CD4-positive, alpha-beta memory T cell (primary cell): Measurements from ENCODE around the gene DDHD1. TPM values are rescaled to one million over a fixed set of nuclear protein-coding genes. Genes with fewer than 3 reads are reported as not detected.
"Not testable (repeated sequence)": the region's sequence is repeated elsewhere in the genome, so short reads cannot be mapped to it uniquely, and the experiment has no call there.

Experiments
- CTCF ChIA-PET: fragments of 350-600 bp; sonication (Branson Sonifier 250); formaldehyde crosslinking; loops from one replicate; lab custom pipeline; 2021; ENCODE audit warnings: inconsistent platforms; ENCODE audit not compliant: partially characterized antibody; lab: Charles Lee
- POLR2A ChIA-PET: fragments of 350-600 bp; sonication (Branson Sonifier 250); formaldehyde crosslinking; loops from one replicate; lab custom pipeline; 2021; ENCODE audit not compliant: partially characterized antibody; lab: Charles Lee
- DNase-seq, 5 donors: peaks; one replicate each; pipeline versions ENCODE4 v3.0.0 to v3.0.0-alpha.2; 2020 to 2022; ENCODE audit warnings: mixed read lengths in 1 of 5
- H3K27ac ChIP-seq: one replicate; pipeline ENCODE4 v1.7.0; 2013; ENCODE audit warnings: low read depth, low read length
- H3K27me3 ChIP-seq: 2 replicates; pipeline ENCODE4 v1.7.0; 2013; ENCODE audit warnings: mild to moderate bottlenecking, low read length, moderate library complexity; ENCODE audit not compliant: insufficient read depth
- H3K36me3 ChIP-seq: 2 replicates; pipeline ENCODE4 v1.7.0; 2013; ENCODE audit warnings: mild to moderate bottlenecking, low read length, moderate library complexity; ENCODE audit not compliant: insufficient read depth
- H3K4me1 ChIP-seq: 2 replicates; pipeline ENCODE4 v1.7.0; 2013; ENCODE audit warnings: mild to moderate bottlenecking, low read length, moderate library complexity; ENCODE audit not compliant: insufficient read depth
- H3K4me3 ChIP-seq, 2 donors: one replicate each; pipeline ENCODE4 v1.7.0; 2013; ENCODE audit warnings: low read length in 2 of 2, mild to moderate bottlenecking in 1 of 2
- H3K9me3 ChIP-seq, 2 donors: one replicate each; pipeline ENCODE4 v1.7.0; 2013; ENCODE audit warnings: low read length in 2 of 2, control low read depth in 1 of 2; ENCODE audit not compliant: control insufficient read depth in 1 of 2
- H3K27ac Mint-ChIP-seq, 7 donors: one replicate each; pipeline ENCODE4 v1.8.0; 2020 to 2021; ENCODE audit warnings: mixed read lengths in 7 of 7, mild to moderate bottlenecking in 6 of 7, inconsistent platforms in 3 of 7, moderate library complexity in 3 of 7
- H3K27me3 Mint-ChIP-seq, 2 donors: one replicate each; pipeline ENCODE4 v1.8.0; 2020 to 2021; ENCODE audit warnings: mixed read lengths in 2 of 2
- H3K36me3 Mint-ChIP-seq, 2 donors: one replicate each; pipeline ENCODE4 v1.8.0; 2020 to 2021; ENCODE audit warnings: mixed read lengths in 2 of 2, inconsistent platforms in 1 of 2, mild to moderate bottlenecking in 1 of 2
- H3K4me1 Mint-ChIP-seq, 4 donors: one replicate each; pipeline ENCODE4 v1.8.0; 2020 to 2021; ENCODE audit warnings: mixed read lengths in 4 of 4, mild to moderate bottlenecking in 1 of 4
- H3K4me3 Mint-ChIP-seq, 8 donors: one replicate each; pipeline ENCODE4 v1.8.0; 2020 to 2021; ENCODE audit warnings: mixed read lengths in 8 of 8, mild to moderate bottlenecking in 7 of 8, moderate library complexity in 6 of 8, inconsistent platforms in 3 of 8
- H3K9me3 Mint-ChIP-seq, 8 donors: one replicate each; pipeline ENCODE4 v1.8.0; 2020 to 2021; ENCODE audit warnings: mixed read lengths in 8 of 8, mild to moderate bottlenecking in 5 of 8, inconsistent platforms in 3 of 8, moderate library complexity in 1 of 8
- intact Hi-C: fragments of 100-400 bp; cut with micrococcal nuclease; formaldehyde crosslinking; loops from one replicate; pipeline ENCODE4 v1.15.1; 2023
- polyA plus RNA-seq, 2 donors: library from polyadenylated mRNA; unstranded; fragments of 300-500 nt; fragmentation: Illumina TruSeq; gene quantifications; one replicate each; pipeline ENCODE4 v1.2.3, GENCODE V29; 2021
- total RNA-seq, 2 experiments: library from RNA; stranded (reverse); gene quantifications; one replicate each; pipeline ENCODE4 v1.2.3, GENCODE V29; 2021

Gene DDHD1
- total and polyA plus RNA-seq, 4 experiments from 2014 or later: 3.5 to 53.5 (median 28.3) TPM

DNA sequence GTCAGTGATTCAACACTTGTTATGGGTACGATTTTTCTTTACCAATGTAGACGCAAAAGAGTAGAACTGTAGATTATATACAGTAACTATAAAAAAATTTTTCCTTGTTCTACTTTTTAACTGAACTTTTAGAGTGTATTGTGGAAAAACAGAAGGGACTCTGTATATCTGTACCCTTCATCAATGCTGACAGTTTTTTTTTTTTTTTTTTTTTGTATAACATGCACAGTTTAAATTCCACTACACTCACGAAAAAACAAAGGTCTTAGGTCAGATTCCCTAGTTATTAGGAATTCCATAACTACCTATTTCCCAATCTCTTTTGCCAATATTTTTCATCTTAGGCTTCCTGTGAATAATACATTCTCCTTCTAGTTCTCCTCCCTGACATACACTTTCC is 6.4 kb downstream of the DDHD1 start:
- CTCF ChIA-PET: no interaction called here
- DNase-seq: no peak
- Histone ChIP-seq H3K27ac (no peak overlapping the region), H3K9me3 (peaks cover 0 to 4% of the 10 kb centered on the region in 2 donors), H3K27me3 (no peaks in the 10 kb centered on the region), H3K4me3 (no peak overlapping the region), H3K36me3 (no peaks in the 10 kb centered on the region), H3K4me1 (peaks cover 47% of the 10 kb centered on the region)
- Mint-ChIP-seq H3K27me3 (no peaks in the 10 kb centered on the region), H3K4me3 (peak overlapping the region in 3 of 8 donors; percentile 16 to 61 (median 30)), H3K9me3 (peaks cover 0 to 19% (median 12%) of the 10 kb centered on the region in 8 donors), H3K4me1 (peaks cover 43 to 67% (median 53%) of the 10 kb centered on the region in 4 donors), H3K36me3 (peaks cover 22 to 24% of the 10 kb centered on the region in 2 donors), H3K27ac (no peak overlapping the region)
- POLR2A ChIA-PET: no interaction called here
- intact Hi-C loops: no loop called here

DNA sequence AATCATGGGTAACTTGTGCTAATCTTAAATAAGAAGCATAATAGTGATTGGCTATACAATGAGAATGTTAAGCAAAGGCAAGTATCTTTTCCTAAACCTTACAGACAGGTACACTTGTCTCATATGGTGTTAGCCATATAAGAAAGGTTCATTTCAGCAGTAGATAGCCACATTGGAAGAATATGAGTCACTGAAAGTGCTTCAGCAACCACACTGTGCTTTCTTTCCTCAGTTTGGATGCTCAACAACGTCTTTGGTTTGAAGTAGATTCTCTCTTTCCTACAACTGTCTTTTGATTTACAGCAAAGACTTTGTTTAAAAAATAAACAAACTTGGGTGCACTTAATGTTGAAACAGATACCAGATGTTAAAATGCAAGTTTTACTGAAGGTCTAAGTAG is 8.9 kb downstream of the DDHD1 start:
- Mint-ChIP-seq H3K27ac (no peak overlapping the region), H3K9me3 (peaks cover 3 to 44% (median 34%) of the 10 kb centered on the region in 8 donors), H3K36me3 (peaks cover 40 to 49% of the 10 kb centered on the region in 2 donors), H3K4me1 (peaks cover 26 to 46% (median 38%) of the 10 kb centered on the region in 4 donors), H3K4me3 (no peak overlapping the region), H3K27me3 (no peaks in the 10 kb centered on the region)
- H3K27ac ChIP-seq: no peak overlapping the region
- H3K27me3 ChIP-seq: no peaks in the 10 kb centered on the region
- intact Hi-C loops: no loop called here
- H3K4me3 ChIP-seq: no peak overlapping the region
- ChIA-PET POLR2A (no interaction called here), CTCF (no interaction called here)
- DNase-seq: no peak
- peaks cover 24% of the 10 kb centered on the region for H3K4me1 ChIP-seq
- H3K9me3 ChIP-seq: peaks cover 7 to 14% of the 10 kb centered on the region in 2 donors
- no peaks in the 10 kb centered on the region for H3K36me3 ChIP-seq

- ChIA-PET CTCF (interaction anchor here (1.2 to 2.1 kb wide), 2 partner anchors 12 to 77 kb away, joined by 4 to 5 read pairs; no protein-coding TSS in a partner anchor), POLR2A (no interaction called here)
- H3K27ac ChIP-seq: no peak overlapping the region
- H3K36me3 ChIP-seq: no peaks in the 10 kb centered on the region
- peaks cover 6% of the 10 kb centered on the region for H3K4me1 ChIP-seq
- Mint-ChIP-seq H3K27me3 (no peaks in the 10 kb centered on the region), H3K4me1 (peaks cover 19 to 44% (median 31%) of the 10 kb centered on the region in 4 donors), H3K36me3 (peaks cover 59 to 70% of the 10 kb centered on the region in 2 donors), H3K4me3 (no peak overlapping the region), H3K9me3 (peaks cover 3 to 68% (median 50%) of the 10 kb centered on the region in 8 donors), H3K27ac (peak overlapping the region in 1 of 7 donors; percentile 35)
- intact Hi-C loops: no loop called here
- H3K4me3 ChIP-seq: no peak overlapping the region
- H3K9me3 ChIP-seq: peaks cover 7 to 14% of the 10 kb centered on the region in 2 donors
- H3K27me3 ChIP-seq: no peaks in the 10 kb centered on the region
- DNase-seq: no peak
Observed at GRCh38 chr14:53140585-53140984, 12.5 kb downstream of the DDHD1 start.

DNA sequence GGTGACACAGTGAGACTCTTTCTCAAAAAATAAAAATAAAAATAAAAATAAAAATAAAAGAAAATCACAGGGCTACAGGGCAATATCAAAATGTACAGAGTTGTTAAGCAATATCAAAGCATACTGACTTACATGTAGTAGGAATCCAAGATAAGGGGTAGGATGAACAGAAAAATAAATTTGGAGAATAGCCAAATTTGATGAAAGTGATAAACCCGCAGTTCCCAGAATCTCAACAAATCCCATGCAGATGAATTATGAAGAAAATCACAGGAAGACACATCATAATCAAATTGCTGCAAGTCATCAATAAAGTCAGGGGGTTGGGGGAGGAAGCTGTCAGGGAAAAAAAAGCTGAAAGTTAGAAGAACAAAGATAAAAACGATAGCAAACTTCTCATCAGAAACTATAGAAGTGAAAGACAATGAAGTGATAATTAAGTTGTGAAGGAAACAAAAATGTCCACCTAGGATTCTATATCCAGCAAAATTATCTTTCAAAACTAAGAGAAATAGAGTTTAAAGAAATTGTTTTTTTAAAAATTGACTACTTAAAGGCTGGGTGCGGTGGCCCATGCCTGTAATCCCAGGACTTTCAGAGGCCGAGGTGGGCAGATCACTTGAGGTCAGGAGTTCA is 15.4 kb downstream of the DDHD1 start:
- Histone ChIP-seq H3K36me3 (no peaks in the 10 kb centered on the region), H3K9me3 (peaks cover 7 to 10% of the 10 kb centered on the region in 2 donors), H3K27ac (no peak overlapping the region), H3K4me1 (peaks cover 6% of the 10 kb centered on the region), H3K27me3 (no peaks in the 10 kb centered on the region), H3K4me3 (no peak overlapping the region)
- ChIA-PET CTCF (interaction anchor here (0.6 kb wide), 1 partner anchor 79 kb away, joined by 3 read pairs; no protein-coding TSS in a partner anchor), POLR2A (no interaction called here)
- H3K4me3 Mint-ChIP-seq: no peak overlapping the region
- intact Hi-C loops: no loop called here
- no peak for DNase-seq
- H3K9me3 Mint-ChIP-seq: peaks cover 3 to 57% (median 45%) of the 10 kb centered on the region in 8 donors
- peak overlapping the region in 1 of 7 donors; percentile 5 for H3K27ac Mint-ChIP-seq
- peaks cover 52 to 54% of the 10 kb centered on the region in 2 donors for H3K36me3 Mint-ChIP-seq
- H3K27me3 Mint-ChIP-seq: no peaks in the 10 kb centered on the region
- H3K4me1 Mint-ChIP-seq: peaks cover 21 to 38% (median 30%) of the 10 kb centered on the region in 4 donors

- H3K4me1 ChIP-seq: peaks cover 28% of the 10 kb centered on the region
- intact Hi-C loops, H3K27ac Mint-ChIP-seq, H3K27me3 ChIP-seq, H3K36me3 ChIP-seq, H3K27me3 Mint-ChIP-seq, POLR2A ChIA-PET, H3K36me3 Mint-ChIP-seq, CTCF ChIA-PET, H3K4me3 ChIP-seq, H3K4me3 Mint-ChIP-seq, H3K9me3 Mint-ChIP-seq, H3K27ac ChIP-seq, H3K9me3 ChIP-seq, DNase-seq: not testable (repeated sequence)
- peaks cover 4 to 26% (median 16%) of the 10 kb centered on the region in 4 donors for H3K4me1 Mint-ChIP-seq
Observed at GRCh38 chr14:53130491-53130890, 22.6 kb downstream of the DDHD1 start.

DNA sequence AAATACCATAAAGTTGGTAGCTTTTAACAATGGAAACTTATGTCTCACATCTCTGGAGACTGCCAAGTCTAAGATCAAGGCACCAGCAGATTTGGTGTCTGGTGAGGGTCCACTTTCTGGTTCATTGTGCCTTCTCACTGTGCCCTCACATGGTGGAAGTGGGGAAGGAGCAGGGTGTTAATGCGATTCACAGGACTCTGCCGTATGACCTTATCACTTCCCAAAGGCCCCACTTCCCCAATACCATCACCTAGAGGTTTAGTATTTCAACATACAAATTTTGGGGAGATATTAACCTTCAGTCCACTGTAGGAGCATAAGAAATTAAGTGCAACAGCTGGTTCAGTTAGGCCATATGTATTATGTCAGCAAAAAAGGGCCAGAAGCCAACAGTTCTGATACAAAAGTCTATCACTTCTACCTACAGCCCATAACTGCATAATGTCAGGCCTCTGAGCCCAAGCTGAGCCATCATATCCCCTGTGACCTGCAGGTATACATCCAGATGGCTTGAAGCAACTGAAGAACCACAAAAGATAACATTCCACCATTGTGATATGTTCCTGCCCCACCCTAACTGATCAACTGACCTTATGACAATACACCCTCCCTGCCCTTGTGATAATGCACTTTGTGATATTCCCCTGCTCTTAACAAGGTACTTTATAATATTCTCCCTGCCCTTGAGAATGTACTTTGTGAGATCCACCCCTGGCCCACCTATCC is 24.7 kb downstream of the DDHD1 start:
- Histone ChIP-seq H3K27ac (no peak overlapping the region), H3K9me3 (no peaks in the 10 kb centered on the region), H3K27me3 (no peaks in the 10 kb centered on the region), H3K4me3 (no peak overlapping the region), H3K4me1 (peaks cover 33% of the 10 kb centered on the region), H3K36me3 (no peaks in the 10 kb centered on the region)
- intact Hi-C loops: no loop called here
- H3K9me3 Mint-ChIP-seq: no peaks in the 10 kb centered on the region
- H3K36me3 Mint-ChIP-seq: peaks cover 0 to 2% of the 10 kb centered on the region in 2 donors
- CTCF ChIA-PET: no interaction called here
- peak overlapping the region; percentile 9 to 67 (median 38) for H3K27ac Mint-ChIP-seq
- no peak for DNase-seq
- POLR2A ChIA-PET: no interaction called here
- no peaks in the 10 kb centered on the region for H3K27me3 Mint-ChIP-seq
- H3K4me3 Mint-ChIP-seq: peak overlapping the region in 4 of 8 donors; percentile 15 to 82 (median 56)
- peaks cover 11 to 24% (median 18%) of the 10 kb centered on the region in 4 donors for H3K4me1 Mint-ChIP-seq

DNA sequence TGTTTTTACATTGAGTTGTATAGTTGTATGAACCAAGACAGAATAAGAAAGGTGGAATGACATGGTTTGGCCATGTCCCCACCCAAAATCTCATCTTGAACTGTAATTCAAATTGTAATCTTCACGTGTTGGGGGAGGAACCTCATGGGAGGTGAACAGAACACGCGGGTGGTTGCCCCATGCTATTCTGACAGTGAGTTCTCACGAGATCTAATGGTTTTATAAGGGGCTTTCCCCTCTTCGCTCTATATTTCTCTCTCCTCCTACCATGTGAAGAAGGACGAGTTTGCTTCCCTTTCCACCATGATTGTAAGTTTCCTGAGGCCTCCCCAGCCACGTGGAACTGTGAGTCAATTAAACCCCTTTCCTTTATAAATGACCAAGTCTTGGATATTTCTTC is 25.3 kb downstream of the DDHD1 start:
- intact Hi-C loops: no loop called here
- Histone ChIP-seq H3K9me3 (no peaks in the 10 kb centered on the region), H3K4me1 (peaks cover 33% of the 10 kb centered on the region), H3K27me3 (no peaks in the 10 kb centered on the region), H3K27ac (no peak overlapping the region), H3K36me3 (no peaks in the 10 kb centered on the region), H3K4me3 (no peak overlapping the region)
- Mint-ChIP-seq H3K4me1 (peaks cover 13 to 24% (median 19%) of the 10 kb centered on the region in 4 donors), H3K9me3 (no peaks in the 10 kb centered on the region), H3K27me3 (no peaks in the 10 kb centered on the region), H3K36me3 (peaks cover 0 to 3% of the 10 kb centered on the region in 2 donors), H3K4me3 (peak overlapping the region in 7 of 8 donors; percentile 69 to 82 (median 78)), H3K27ac (peak overlapping the region in 6 of 7 donors; percentile 16 to 84 (median 69))
- POLR2A ChIA-PET: no interaction called here
- DNase-seq: no peak
- CTCF ChIA-PET: no interaction called here
